ENCODE measurements around the gene INPPL1. TPM values are rescaled to one million over a fixed set of nuclear protein-coding genes. Genes with fewer than 3 reads are reported as not detected.

INPPL1 gene
- total RNA-seq, 2 donors from 2014 or later, result 85.0 to 142 TPM

GRCh38 chr11:72222106-72222891 lies 2.3 kb upstream of the INPPL1 start:
- no peak for DNase-seq (ENCODE audit: low spot score)
- intact Hi-C loops (cut with DNase I), result loop anchor here (2.0 to 10.0 kb wide), 2 partner anchors 109 to 187 kb away; partner anchors contain the start of gene ANAPC15
- H3K27me3 ChIP-seq (replicated peaks; ENCODE audit: insufficient read depth), result no peaks in the 10 kb centered on the region
- H3K27ac ChIP-seq, result peak overlapping the region; percentile 98 to 99
- H3K4me1 ChIP-seq (replicated peaks), result peaks cover 8% of the 10 kb centered on the region
- WGBS, result 57% methylated on average over 6 of the region's 6 CpGs
- H3K9me3 ChIP-seq, result no peaks in the 10 kb centered on the region
- peak overlapping the region; percentile 85 to 86 for H3K4me3 ChIP-seq
- TF ChIP-seq CTCF (IDR thresholded peaks at IDR 0.05), result no peak
- TF ChIP-seq POLR2A (IDR thresholded peaks at IDR 0.05), result no peak
- no peaks in the 10 kb centered on the region for H3K36me3 ChIP-seq

GRCh38 chr11:72222907-72223614 lies 1.5 kb upstream of the INPPL1 start:
- intact Hi-C loops (cut with DNase I), result loop anchor here (2.0 to 10.0 kb wide), 2 partner anchors 110 to 188 kb away; partner anchors contain the start of gene ANAPC15

GRCh38 chr11:72223615-72224563 lies 678 bp upstream of the INPPL1 start:
- peak; percentile 72 for DNase-seq (ENCODE audit: low spot score)

More at GRCh38 chr11:72222907-72223614, 1.5 kb upstream of the INPPL1 start:
- Histone ChIP-seq H3K4me1 (replicated peaks) (peaks cover 8% of the 10 kb centered on the region), H3K27me3 (replicated peaks; ENCODE audit: insufficient read depth) (no peaks in the 10 kb centered on the region), H3K27ac (peak overlapping the region; percentile 98 to 99), H3K9me3 (no peaks in the 10 kb centered on the region), H3K36me3 (no peaks in the 10 kb centered on the region), H3K4me3 (peak overlapping the region; percentile 85 to 86)
- WGBS, result 0% methylated on average over 47 of the region's 47 CpGs
- peak; percentile 94 for DNase-seq (ENCODE audit: low spot score)
- TF ChIP-seq POLR2A (IDR thresholded peaks at IDR 0.05) (peak; percentile 72), POLR2AphosphoS5 (IDR thresholded peaks at IDR 0.05) (peak; percentile 92), CTCF (IDR thresholded peaks at IDR 0.05) (peak in 3 of 4 experiments; percentile 46 to 69 (median 65))

More at GRCh38 chr11:72223615-72224563, 678 bp upstream of the INPPL1 start:
- TF ChIP-seq CTCF (IDR thresholded peaks at IDR 0.05) (no peak), POLR2A (IDR thresholded peaks at IDR 0.05) (no peak), POLR2AphosphoS5 (IDR thresholded peaks at IDR 0.05) (no peak)
- Histone ChIP-seq H3K4me1 (replicated peaks) (peaks cover 8% of the 10 kb centered on the region), H3K27me3 (replicated peaks; ENCODE audit: insufficient read depth) (no peaks in the 10 kb centered on the region), H3K27ac (peak overlapping the region; percentile 98 to 99), H3K4me3 (peak overlapping the region; percentile 85 to 86), H3K36me3 (peaks cover 4 to 8% of the 10 kb centered on the region in 2 donors), H3K9me3 (no peaks in the 10 kb centered on the region)
- intact Hi-C loops (cut with DNase I), result loop anchor here (2.0 to 10.0 kb wide), 2 partner anchors 111 to 189 kb away; partner anchors contain the start of gene ANAPC15
- under 1% methylated on average over 80 of the region's 84 CpGs for WGBS

Data from prostate gland (tissue), 2 donors.